Peyer's patch (tissue), 4 donors: Measurements from ENCODE around the gene PDAP1. TPM values are rescaled to one million over a fixed set of nuclear protein-coding genes. Genes with fewer than 3 reads are reported as not detected.
"Not testable (repeated sequence)": the region's sequence is repeated elsewhere in the genome, so short reads cannot be mapped to it uniquely, and the experiment has no call there.

Source experiments
- DNase-seq, 3 donors: peaks; one replicate each; pipeline ENCODE4 v3.0.0-alpha.2; 2017 to 2019
- H3K27ac ChIP-seq, 4 donors: fragments of 200-600 bp; sonication (generic); one replicate each; pipeline ENCODE4 v1.5.1; 2016 to 2019
- H3K27me3 ChIP-seq, 2 donors: fragments of 200-600 bp; sonication (generic); one replicate each; pipeline ENCODE4 v1.5.1; 2019
- H3K36me3 ChIP-seq, 3 donors: fragments of 200-600 bp; sonication (generic); one replicate each; pipeline ENCODE4 v1.5.1; 2016 to 2019
- H3K4me1 ChIP-seq, 4 donors: fragments of 200-600 bp; sonication (generic); one replicate each; pipeline ENCODE4 v1.5.1; 2016 to 2019
- H3K4me3 ChIP-seq, 4 donors: fragments of 200-600 bp; sonication (generic); 1 replicate in 3 of 4; 2 replicates in 1 of 4; pipeline ENCODE4 v1.5.1; 2016 to 2019; ENCODE audit warnings: mild to moderate bottlenecking in 1 of 4
- H3K9me3 ChIP-seq, 4 donors: fragments of 200-600 bp; sonication (generic); one replicate each; pipeline ENCODE4 v1.5.1; 2016 to 2019; ENCODE audit warnings: mild to moderate bottlenecking in 1 of 4
- CTCF ChIP-seq, 6 experiments: fragments of 450-650 bp in 4 of 6; fragments of 200-600 bp in 2 of 6; sonication (generic) in 1 of 6; IDR thresholded peaks; one replicate each; pipeline ENCODE4 v1.5.1; 2017 to 2019; ENCODE audit warnings: antibody characterized with exemption in 6 of 6, mild to moderate bottlenecking in 3 of 6, moderate library complexity in 1 of 6
- POLR2A ChIP-seq, 2 donors: fragments of 450-650 bp; IDR thresholded peaks; one replicate each; pipeline ENCODE4 v1.5.1; 2017; ENCODE audit warnings: antibody characterized with exemption in 2 of 2, mild to moderate bottlenecking in 2 of 2, moderate library complexity in 2 of 2
- total RNA-seq, 4 donors: library from RNA; depleted of rRNA; stranded (reverse); fragments of >200 nt; gene quantifications; one replicate each; pipeline ENCODE4 v1.1.0, GENCODE V29; 2016

PDAP1 gene
- total RNA-seq, 4 donors from 2014 or later = 32.4 to 52.0 (median 40.6) TPM

- Histone ChIP-seq H3K4me1 (peaks cover 0 to 34% (median 28%) of the 10 kb centered on the region in 4 donors), H3K27me3 (no peaks in the 10 kb centered on the region), H3K9me3 (no peaks in the 10 kb centered on the region), H3K27ac (no peak overlapping the region), H3K4me3 (no peak overlapping the region), H3K36me3 (peaks cover 0 to 46% (median 0%) of the 10 kb centered on the region in 3 donors)
- TF ChIP-seq CTCF (IDR thresholded peaks at IDR 0.05) = no peak
- TF ChIP-seq POLR2A (IDR thresholded peaks at IDR 0.05) = no peak
- DNase-seq = no peak
These were observed 25.2 kb downstream of the PDAP1 start for GRCh38 chr7:99383203-99383602.

- no peak for DNase-seq
- Histone ChIP-seq H3K9me3 (no peaks in the 10 kb centered on the region), H3K36me3 (peaks cover 0 to 37% (median 0%) of the 10 kb centered on the region in 3 donors), H3K27me3 (no peaks in the 10 kb centered on the region), H3K4me3 (no peak overlapping the region), H3K4me1 (peaks cover 0 to 40% (median 28%) of the 10 kb centered on the region in 4 donors), H3K27ac (peak overlapping the region in 2 of 4 donors; percentile 82 to 90)
- TF ChIP-seq POLR2A (IDR thresholded peaks at IDR 0.05) (no peak), CTCF (IDR thresholded peaks at IDR 0.05) (no peak)
These were observed 26.7 kb downstream of the PDAP1 start for GRCh38 chr7:99381664-99382075.

- Histone ChIP-seq H3K4me3 (peak overlapping the region in 3 of 4 donors; percentile 12 to 30 (median 23)), H3K27me3 (no peaks in the 10 kb centered on the region), H3K4me1 (peaks cover 0 to 46% (median 28%) of the 10 kb centered on the region in 4 donors), H3K9me3 (no peaks in the 10 kb centered on the region), H3K36me3 (peaks cover 0 to 31% (median 0%) of the 10 kb centered on the region in 3 donors), H3K27ac (peak overlapping the region; percentile 79 to 90 (median 82))
- DNase-seq = peak in 2 of 3 donors; percentile 89 to 92
- no peak for TF ChIP-seq CTCF (IDR thresholded peaks at IDR 0.05)
- TF ChIP-seq POLR2A (IDR thresholded peaks at IDR 0.05) = no peak
These were observed 27.4 kb downstream of the PDAP1 start for GRCh38 chr7:99380823-99381663.

GRCh38 chr7:99380032-99380822, 28.2 kb downstream of the PDAP1 start:
- TF ChIP-seq POLR2A (IDR thresholded peaks at IDR 0.05) = no peak
- TF ChIP-seq CTCF (IDR thresholded peaks at IDR 0.05) = no peak
- Histone ChIP-seq H3K27me3 (no peaks in the 10 kb centered on the region), H3K4me1 (peaks cover 0 to 52% (median 28%) of the 10 kb centered on the region in 4 donors), H3K4me3 (peak overlapping the region; percentile 12 to 30 (median 22)), H3K27ac (peak overlapping the region; percentile 79 to 90 (median 82)), H3K36me3 (peaks cover 0 to 23% (median 0%) of the 10 kb centered on the region in 3 donors), H3K9me3 (no peaks in the 10 kb centered on the region)
- DNase-seq = peak in 2 of 3 donors; percentile 72 to 78

- Histone ChIP-seq H3K4me1 (peaks cover 0 to 52% (median 28%) of the 10 kb centered on the region in 4 donors), H3K27ac (peak overlapping the region; percentile 79 to 90 (median 82)), H3K36me3 (peaks cover 0 to 20% (median 0%) of the 10 kb centered on the region in 3 donors), H3K4me3 (peak overlapping the region in 3 of 4 donors; percentile 20 to 30 (median 23))
- H3K27me3 ChIP-seq, DNase-seq, H3K9me3 ChIP-seq: not testable (repeated sequence)
These were observed 28.7 kb downstream of the PDAP1 start for GRCh38 chr7:99379693-99380031.
